MCF 10A (cell line): ENCODE measurements around the gene CISD1. TPM values are rescaled to one million over a fixed set of nuclear protein-coding genes. Genes with fewer than 3 reads are reported as not detected.

ENCODE experiments used
- Bru-seq: library from RNA; stranded (reverse); fragments of 400-500 nt; gene quantifications from one replicate; lab custom pipeline; 2021; lab: Mats Ljungman, UMichigan
- BruChase-seq, 2 experiments: library from RNA; stranded (reverse); fragments of 400-500 nt; gene quantifications; one replicate each; lab custom pipeline; 2021; lab: Mats Ljungman, UMichigan
- BruUV-seq: library from RNA; stranded (reverse); fragments of 400-500 nt; replicated peaks from 2 replicates; lab custom pipeline; 2021; lab: Mats Ljungman, UMichigan
- CTCF ChIA-PET: fragments of 300-600 bp; sonication (Branson Sonifier 250); formaldehyde crosslinking; extraction: SDS; loops from one replicate; lab custom pipeline; 2021; ENCODE audit warnings: antibody characterized with exemption, inconsistent platforms; lab: Yijun Ruan, JAX
- POLR2A ChIA-PET: fragments of 300-600, 350-650 bp; sonication (Branson Sonifier 250); formaldehyde crosslinking; extraction: SDS; loops from one replicate; lab custom pipeline; 2020; ENCODE audit warnings: antibody characterized with exemption, inconsistent platforms; lab: Yijun Ruan, JAX
- DNase-seq: peaks from one replicate; pipeline ENCODE4 v3.0.0-alpha.2; 2018; ENCODE audit not compliant: unreplicated experiment
- H3K27ac Mint-ChIP-seq: one replicate; pipeline ENCODE4 v1.8.0; 2022; ENCODE audit warnings: mild to moderate bottlenecking, low read depth, mixed read lengths; ENCODE audit not compliant: unreplicated experiment
- H3K27me3 Mint-ChIP-seq: one replicate; pipeline ENCODE4 v1.8.0; 2022; ENCODE audit warnings: mixed read lengths; ENCODE audit not compliant: insufficient read depth, unreplicated experiment
- H3K36me3 Mint-ChIP-seq: one replicate; pipeline ENCODE4 v1.8.0; 2022; ENCODE audit warnings: mild to moderate bottlenecking, moderate library complexity, mixed read lengths; ENCODE audit not compliant: insufficient read depth, unreplicated experiment
- H3K4me1 Mint-ChIP-seq: one replicate; pipeline ENCODE4 v1.8.0; 2022; ENCODE audit warnings: mixed read lengths; ENCODE audit not compliant: insufficient read depth, unreplicated experiment
- H3K4me3 Mint-ChIP-seq: one replicate; pipeline ENCODE4 v1.8.0; 2022; ENCODE audit warnings: mild to moderate bottlenecking, moderate library complexity, mixed read lengths; ENCODE audit not compliant: unreplicated experiment
- H3K9me3 Mint-ChIP-seq: one replicate; pipeline ENCODE4 v1.8.0; 2022; ENCODE audit warnings: mixed read lengths; ENCODE audit not compliant: unreplicated experiment
- CTCF ChIP-seq: fragments of 200-600 bp; IDR thresholded peaks from one replicate; pipeline ENCODE4 v1.8.0; 2022; ENCODE audit warnings: antibody characterized with exemption, mild to moderate bottlenecking; ENCODE audit not compliant: unreplicated experiment
- intact Hi-C: fragments of 100-400 bp; cut with micrococcal nuclease; formaldehyde crosslinking; loops from 2 replicates; pipeline ENCODE4 v1.14.1; 2022
- long read RNA-seq: library from polyadenylated mRNA; stranded (forward); transcript quantifications from one replicate; pipeline ENCODE4 v2.0.0, GENCODE V29; 2022
- total RNA-seq: library from RNA; stranded (reverse); gene quantifications from 2 replicates; pipeline ENCODE4 v1.2.3, GENCODE V29; 2022

Gene CISD1
- 51.8 and 58.0 TPM in 2 replicates for total RNA-seq
- Bru-seq, nascent RNA = percentile 91 among the genes with signal in this experiment
- percentile 82 among the genes with signal in this experiment for BruChase-seq, experiment 1, labeled RNA remaining after a 6-hour chase
- percentile 77 among the genes with signal in this experiment for BruChase-seq, experiment 2, labeled RNA remaining after a 2-hour chase
- long read RNA-seq, transcript CISD1-201 (3 exons, 2,479 nt) = major isoform, 121 of 133 reads
- long read RNA-seq, partial matches to known transcripts = 7 of 133 reads
- long read RNA-seq, other reads (novel, unspliced or antisense) = 5 of 133 reads

GRCh38 chr10:58268946-58269781, at the start of gene CISD1:
Gene CISD1, plus strand, starts transcription at chr10:58269162. Its CDS starts 112 bp downstream, at chr10:58269274.
- peak within 1 kb of the TSS; percentile 98 for H3K4me3 Mint-ChIP-seq
- POLR2A ChIA-PET = interaction anchor here (0.8 to 4.8 kb wide), 27 partner anchors 9 to 1639 kb away, joined by 3 to 45 read pairs (median 4); partner anchors contain the start of genes TFAM and UBE2D1
- CTCF ChIA-PET = interaction anchor here (0.6 to 2.2 kb wide), 8 partner anchors 11 to 675 kb away, joined by 3 to 16 read pairs (median 3); no protein-coding TSS in a partner anchor
- DNase-seq = peak; percentile 99
- H3K4me1 Mint-ChIP-seq = peaks cover 9% of the 10 kb centered on the region
- H3K9me3 Mint-ChIP-seq = no peaks in the 10 kb centered on the region
- H3K36me3 Mint-ChIP-seq = peaks cover 20% of the 10 kb centered on the region
- no TSS peak for BruUV-seq
- no peaks in the 10 kb centered on the region for H3K27me3 Mint-ChIP-seq
- peak within 1 kb of the TSS; percentile 96 for H3K27ac Mint-ChIP-seq
- intact Hi-C loops = no loop called here
- TF ChIP-seq CTCF = no peak

GRCh38 chr10:58219875-58220274, 49.1 kb upstream of the CISD1 start:
- peaks cover 11% of the 10 kb centered on the region for H3K4me1 Mint-ChIP-seq
- no peaks in the 10 kb centered on the region for H3K9me3 Mint-ChIP-seq
- intact Hi-C loops = no loop called here
- no peak for TF ChIP-seq CTCF
- peaks cover 10% of the 10 kb centered on the region for H3K36me3 Mint-ChIP-seq
- no peaks in the 10 kb centered on the region for H3K27me3 Mint-ChIP-seq
- ChIA-PET CTCF (interaction anchor here (0.7 to 0.9 kb wide), 2 partner anchors 43 to 1923 kb away, joined by 3 read pairs; no protein-coding TSS in a partner anchor), POLR2A (no interaction called here)
- H3K4me3 Mint-ChIP-seq = no peak overlapping the region
- no peak for DNase-seq
- H3K27ac Mint-ChIP-seq = no peak overlapping the region
- no TSS peak for BruUV-seq

- POLR2A ChIA-PET = no interaction called here
- no peaks in the 10 kb centered on the region for H3K9me3 Mint-ChIP-seq
- no peak overlapping the region for H3K27ac Mint-ChIP-seq
- intact Hi-C loops = no loop called here
- CTCF ChIA-PET = no interaction called here
- peaks cover 11% of the 10 kb centered on the region for H3K4me1 Mint-ChIP-seq
- H3K27me3 Mint-ChIP-seq = no peaks in the 10 kb centered on the region
- no peak for TF ChIP-seq CTCF
- no TSS peak for BruUV-seq
- H3K4me3 Mint-ChIP-seq = no peak overlapping the region
- DNase-seq = peak; percentile 16
- no peaks in the 10 kb centered on the region for H3K36me3 Mint-ChIP-seq
Observed at GRCh38 chr10:58220769-58221451, 48.1 kb upstream of the CISD1 start.
